Thymus (tissue), 11 donors: Measurements from ENCODE around the gene TMEM127. TPM values are rescaled to one million over a fixed set of nuclear protein-coding genes. Genes with fewer than 3 reads are reported as not detected.
A peak's percentile ranks its signal among the peaks of the same experiment; 100 is the strongest.

Experiments used
- DNase-seq, 9 donors: peaks; one replicate each; pipeline ENCODE4 v3.0.0-alpha.2; 2013; ENCODE audit warnings: low spot score in 9 of 9, low read depth in 6 of 9, missing footprints in 1 of 9
- H3K27ac ChIP-seq, 2 donors: one replicate each; pipeline ENCODE4 v1.5.1; 2013; ENCODE audit warnings: control low read depth in 1 of 2, low read depth in 1 of 2, low read length in 1 of 2, mild to moderate bottlenecking in 1 of 2, moderate library complexity in 1 of 2
- H3K27me3 ChIP-seq, 2 donors: one replicate each; pipeline ENCODE4 v1.5.1; 2013; ENCODE audit warnings: low read length in 1 of 2; ENCODE audit not compliant: control insufficient read depth in 2 of 2, insufficient read depth in 1 of 2
- H3K36me3 ChIP-seq, 2 donors: one replicate each; pipeline ENCODE4 v1.5.1; 2013; ENCODE audit warnings: low read length in 1 of 2, mild to moderate bottlenecking in 1 of 2, moderate library complexity in 1 of 2; ENCODE audit not compliant: control insufficient read depth in 2 of 2, insufficient read depth in 2 of 2
- H3K4me1 ChIP-seq, 2 donors: one replicate each; pipeline ENCODE4 v1.5.1; 2013; ENCODE audit warnings: low read length in 2 of 2; ENCODE audit not compliant: control insufficient read depth in 2 of 2, insufficient read depth in 2 of 2
- H3K4me3 ChIP-seq, 2 donors: one replicate each; pipeline ENCODE4 v1.5.1; 2013; ENCODE audit warnings: low read length in 2 of 2, control low read depth in 1 of 2, mild to moderate bottlenecking in 1 of 2
- H3K9me3 ChIP-seq, 2 donors: one replicate each; pipeline ENCODE4 v1.5.1; 2013; ENCODE audit warnings: low read length in 1 of 2, mild to moderate bottlenecking in 1 of 2; ENCODE audit not compliant: control insufficient read depth in 2 of 2, insufficient read depth in 1 of 2
- WGBS: extraction: QIAGEN DNeasy Blood & Tissue Kit; methylation state at CpG from one replicate; pipeline ENCODE4 v1.1.7; 2013; 5-methylcytosine and 5-hydroxymethylcytosine counted together
- polyA plus RNA-seq: library from polyadenylated mRNA; stranded (reverse); fragments of 200-250 nt; gene quantifications from one replicate; pipeline ENCODE4 v1.2.3, GENCODE V29; 2013
- total RNA-seq: library from RNA; stranded (reverse); fragments of 120-200 nt; gene quantifications from one replicate; pipeline ENCODE4 v1.2.4, GENCODE V29; 2013
- donor health status: healthy.

Gene TMEM127
- total and polyA plus RNA-seq, 2 donors = 6.9 to 13.7 TPM

- Histone ChIP-seq H3K4me1 (peaks cover 19 to 31% of the 10 kb centered on the region in 2 donors), H3K36me3 (peaks cover 38 to 51% of the 10 kb centered on the region in 2 donors), H3K9me3 (no peaks in the 10 kb centered on the region), H3K27ac (no peak overlapping the region), H3K4me3 (peak overlapping the region in 1 of 2 donors; percentile 90), H3K27me3 (no peaks in the 10 kb centered on the region)
- peak in 4 of 9 donors; percentile 9 to 47 (median 24) for DNase-seq
- 86% methylated on average over 12 of the region's 12 CpGs for WGBS
These were observed 1.6 kb upstream of the TMEM127 start for GRCh38 chr2:96267159-96267971.

DNA sequence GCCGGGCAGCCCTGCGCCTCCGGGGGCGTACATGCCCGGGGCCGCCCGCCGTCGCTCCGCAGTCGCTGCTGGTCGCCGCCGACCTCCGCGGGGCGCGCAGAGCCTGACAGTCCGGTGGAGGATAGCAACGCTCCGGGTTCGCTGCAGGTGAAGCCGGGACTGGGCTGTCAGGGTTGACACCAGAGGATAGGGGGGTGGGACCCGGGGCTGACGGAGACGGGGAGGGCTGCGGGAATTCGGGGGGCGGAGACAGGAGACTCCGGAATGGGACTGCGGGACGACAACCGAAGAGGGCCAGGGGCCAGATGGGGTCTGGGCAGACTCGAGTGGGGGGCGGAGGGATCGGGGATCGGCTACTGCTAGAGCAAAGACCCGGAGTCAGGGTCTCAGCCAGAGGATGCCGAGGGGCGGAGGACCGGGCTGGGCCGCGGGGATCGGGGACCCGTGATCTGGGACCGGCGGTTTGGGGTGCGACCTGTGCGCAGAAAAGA, 403 bp downstream of the TMEM127 start:
- no peaks in the 10 kb centered on the region for H3K27me3 ChIP-seq
- H3K27ac ChIP-seq = peak overlapping the region; percentile 65 to 91
- H3K9me3 ChIP-seq = no peaks in the 10 kb centered on the region
- under 1% methylated on average over 49 of the region's 49 CpGs for WGBS
- H3K36me3 ChIP-seq = peaks cover 40 to 51% of the 10 kb centered on the region in 2 donors
- peak in 2 of 9 donors; percentile 2 to 17 for DNase-seq
- peaks cover 19 to 31% of the 10 kb centered on the region in 2 donors for H3K4me1 ChIP-seq
- H3K4me3 ChIP-seq = peak overlapping the region; percentile 83 to 90

- DNase-seq = peak in 3 of 9 donors; percentile 9 to 53 (median 27)
- WGBS = 14% methylated on average over 33 of the region's 33 CpGs
- Histone ChIP-seq H3K36me3 (peaks cover 40 to 54% of the 10 kb centered on the region in 2 donors), H3K4me1 (peaks cover 22 to 31% of the 10 kb centered on the region in 2 donors), H3K9me3 (no peaks in the 10 kb centered on the region), H3K4me3 (peak overlapping the region; percentile 83 to 90), H3K27me3 (no peaks in the 10 kb centered on the region), H3K27ac (peak overlapping the region in 1 of 2 donors; percentile 15)
These were observed 995 bp downstream of the TMEM127 start for GRCh38 chr2:96264656-96265348.

- 96% methylated on average over 4 of the region's 4 CpGs for WGBS
- no peaks in the 10 kb centered on the region for H3K9me3 ChIP-seq
- no peak overlapping the region for H3K27ac ChIP-seq
- DNase-seq = no peak
- H3K4me1 ChIP-seq = peaks cover 25 to 31% of the 10 kb centered on the region in 2 donors
- H3K36me3 ChIP-seq = peaks cover 40 to 55% of the 10 kb centered on the region in 2 donors
- H3K4me3 ChIP-seq = no peak overlapping the region
- H3K27me3 ChIP-seq = no peaks in the 10 kb centered on the region
These were observed 1.7 kb downstream of the TMEM127 start for GRCh38 chr2:96264086-96264485.

DNA sequence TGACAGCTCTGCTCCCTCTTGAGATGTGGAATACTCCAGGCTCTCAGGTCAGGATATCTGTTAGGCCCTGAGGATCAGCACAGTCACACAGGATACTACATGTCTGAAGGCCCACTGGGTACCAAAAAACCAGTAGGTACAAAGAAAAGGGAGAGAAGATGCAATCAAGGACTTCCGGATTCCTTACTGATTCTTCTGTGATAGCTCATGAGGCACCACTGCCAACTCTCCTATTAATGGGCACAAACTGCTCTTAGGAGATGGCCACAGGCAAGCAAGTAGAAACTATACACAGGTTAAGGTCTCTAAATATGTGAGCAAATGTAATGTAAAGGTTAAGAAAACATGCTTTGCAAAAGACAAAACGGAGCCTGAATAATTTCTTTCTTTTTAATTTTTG, 3.5 kb downstream of the TMEM127 start:
- DNase-seq = no peak
- peaks cover 25 to 26% of the 10 kb centered on the region in 2 donors for H3K4me1 ChIP-seq
- H3K4me3 ChIP-seq = no peak overlapping the region
- H3K27me3 ChIP-seq = no peaks in the 10 kb centered on the region
- peaks cover 35 to 48% of the 10 kb centered on the region in 2 donors for H3K36me3 ChIP-seq
- WGBS = 98% methylated on average over 2 of the region's 2 CpGs
- no peaks in the 10 kb centered on the region for H3K9me3 ChIP-seq
- no peak overlapping the region for H3K27ac ChIP-seq

DNA sequence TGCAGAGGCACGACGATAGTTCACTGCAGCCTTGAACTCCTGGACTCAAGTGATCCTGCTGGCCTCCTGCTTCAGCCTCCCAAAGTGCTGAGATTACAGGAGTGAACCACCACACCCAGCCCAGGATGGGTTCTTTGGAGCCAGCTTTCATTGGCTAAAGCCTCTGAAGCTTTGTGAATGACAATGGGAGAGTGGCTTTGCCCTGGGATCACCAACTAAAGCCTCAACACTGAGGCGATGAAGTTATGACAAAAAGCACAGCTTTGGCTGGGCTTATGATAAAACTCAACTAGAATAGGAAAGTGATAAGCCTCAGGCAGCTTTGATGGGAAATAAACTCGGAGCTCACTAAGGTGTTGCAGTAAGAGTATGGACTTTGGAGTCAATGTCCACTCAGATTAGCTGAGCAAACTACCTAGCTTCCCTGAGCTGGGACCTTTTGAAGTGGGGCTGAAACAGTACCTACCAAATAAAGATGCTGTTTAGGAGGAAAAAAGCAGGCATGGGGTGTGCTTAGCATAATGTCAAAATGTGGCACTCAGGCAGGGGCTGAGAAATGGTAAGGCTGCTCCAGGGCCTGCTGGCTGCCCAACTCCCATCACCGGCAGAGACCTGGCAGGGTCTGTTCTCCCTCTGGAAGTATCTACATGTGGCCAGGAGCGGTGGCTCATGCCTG, 4.3 kb downstream of the TMEM127 start:
- no peak for DNase-seq
- 98% methylated on average over 6 of the region's 6 CpGs for WGBS
- Histone ChIP-seq H3K9me3 (no peaks in the 10 kb centered on the region), H3K27me3 (no peaks in the 10 kb centered on the region), H3K4me3 (no peak overlapping the region), H3K36me3 (peaks cover 35 to 53% of the 10 kb centered on the region in 2 donors), H3K4me1 (peaks cover 20 to 22% of the 10 kb centered on the region in 2 donors), H3K27ac (no peak overlapping the region)

DNA sequence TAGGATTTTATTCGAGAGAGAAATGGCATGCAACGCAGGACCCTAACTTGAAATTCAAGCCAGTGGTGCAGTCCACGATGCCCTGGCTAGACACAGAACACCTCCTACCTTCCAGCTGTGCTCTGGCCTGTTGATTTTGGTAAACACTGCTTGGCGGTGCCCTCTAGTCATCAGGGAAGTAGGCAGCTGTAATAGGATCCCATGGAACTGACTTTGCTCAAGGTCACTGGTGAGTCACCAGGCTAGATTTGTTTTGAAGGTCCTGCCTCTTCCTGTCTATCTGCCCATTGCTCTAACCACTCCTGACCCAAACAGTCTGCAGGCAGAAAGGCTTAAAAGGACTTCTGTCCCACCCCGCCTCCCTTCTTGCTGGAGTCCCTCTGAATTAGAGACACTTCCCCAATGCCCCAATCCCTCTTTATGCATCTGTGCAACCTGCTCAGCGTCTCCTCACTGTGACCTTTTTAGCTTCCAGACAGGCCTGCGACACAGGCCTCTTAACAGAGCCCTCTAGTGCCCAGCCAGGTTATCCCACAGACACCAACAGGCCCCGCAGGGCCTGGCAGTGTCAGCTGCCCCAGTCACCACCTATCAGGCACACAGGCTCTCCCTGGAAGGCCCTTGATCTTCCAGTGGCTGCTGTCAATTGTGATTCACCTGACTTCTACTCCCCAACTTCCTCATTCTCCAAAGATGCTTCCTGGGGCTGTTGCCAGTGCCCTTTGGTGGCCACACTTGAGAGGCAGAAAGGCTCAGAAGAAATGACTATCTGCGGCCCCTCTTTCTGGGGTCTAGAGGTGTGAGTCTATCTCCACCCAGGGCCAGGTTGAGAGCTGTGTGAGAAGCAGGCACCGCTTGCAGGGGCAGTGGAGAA, 5.2 kb downstream of the TMEM127 start:
- 69% methylated on average over 10 of the region's 10 CpGs for WGBS
- Histone ChIP-seq H3K4me3 (no peak overlapping the region), H3K27me3 (no peaks in the 10 kb centered on the region), H3K4me1 (peaks cover 19 to 21% of the 10 kb centered on the region in 2 donors), H3K27ac (peak overlapping the region; percentile 47 to 66), H3K9me3 (no peaks in the 10 kb centered on the region), H3K36me3 (peaks cover 38 to 56% of the 10 kb centered on the region in 2 donors)
- peak in 1 of 9 donors; percentile 39 for DNase-seq

DNA sequence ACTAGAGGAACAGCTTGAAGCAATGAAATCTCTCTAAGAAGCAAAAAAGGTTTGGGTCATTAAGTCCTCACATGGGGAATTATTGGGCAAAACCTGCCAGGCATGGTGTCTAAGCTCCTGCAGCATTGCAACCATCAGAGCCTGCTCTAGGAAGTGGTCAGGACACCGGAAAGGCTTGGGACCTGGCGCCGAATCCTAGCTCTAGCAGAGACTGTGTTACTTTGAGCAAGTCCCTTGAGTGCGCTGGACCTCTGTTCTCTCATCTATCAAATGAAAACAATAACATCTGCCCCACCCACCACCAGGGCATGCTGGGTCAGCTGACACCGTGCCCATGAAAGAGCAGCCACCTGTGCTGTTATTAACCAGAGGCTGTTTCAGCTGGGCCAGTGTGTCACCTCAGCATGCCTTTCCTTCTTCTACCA, 6.3 kb downstream of the TMEM127 start:
- Histone ChIP-seq H3K9me3 (no peaks in the 10 kb centered on the region), H3K4me3 (no peak overlapping the region), H3K36me3 (peaks cover 45 to 65% of the 10 kb centered on the region in 2 donors), H3K27me3 (no peaks in the 10 kb centered on the region), H3K4me1 (peaks cover 13 to 15% of the 10 kb centered on the region in 2 donors), H3K27ac (peak overlapping the region in 1 of 2 donors; percentile 20)
- 92% methylated on average over 5 of the region's 5 CpGs for WGBS
- no peak for DNase-seq
